ENCODE measurements around the gene ERC2.
"Not testable (repeated sequence)": the region's sequence is repeated elsewhere in the genome, so short reads cannot be mapped to it uniquely, and the experiment has no call there.

ERC2 gene

DNA sequence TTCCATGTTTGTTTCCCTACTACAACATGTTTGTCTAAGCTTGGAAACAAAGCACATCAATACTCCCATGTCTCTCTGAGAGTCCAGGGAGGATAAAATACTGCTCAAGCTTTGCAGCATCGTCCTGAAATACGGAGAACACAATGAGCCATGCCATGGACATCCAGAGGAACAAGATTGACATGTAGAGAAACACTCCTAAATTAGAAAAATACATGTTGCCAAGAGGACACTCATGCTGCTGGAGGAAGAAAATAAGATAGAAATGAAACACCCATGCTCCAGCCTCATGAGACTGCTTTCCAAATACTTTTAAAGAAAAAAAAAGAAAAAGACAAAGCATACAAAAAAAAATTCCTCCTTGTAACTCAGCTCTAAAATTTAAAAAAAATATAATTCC lies 387.0 kb downstream of the ERC2 start:
- DNase-seq (ENCODE audit: low spot score) (no peak), FAIRE-seq (no peak)

- DNase-seq (ENCODE audit: low spot score) (no peak), FAIRE-seq (no peak)
Measured at GRCh38 chr3:56076746-56077145, 391.5 kb downstream of the ERC2 start.

- FAIRE-seq (no peak), DNase-seq (ENCODE audit: low spot score) (no peak)
Measured at GRCh38 chr3:56075089-56075488, 393.2 kb downstream of the ERC2 start.

DNA sequence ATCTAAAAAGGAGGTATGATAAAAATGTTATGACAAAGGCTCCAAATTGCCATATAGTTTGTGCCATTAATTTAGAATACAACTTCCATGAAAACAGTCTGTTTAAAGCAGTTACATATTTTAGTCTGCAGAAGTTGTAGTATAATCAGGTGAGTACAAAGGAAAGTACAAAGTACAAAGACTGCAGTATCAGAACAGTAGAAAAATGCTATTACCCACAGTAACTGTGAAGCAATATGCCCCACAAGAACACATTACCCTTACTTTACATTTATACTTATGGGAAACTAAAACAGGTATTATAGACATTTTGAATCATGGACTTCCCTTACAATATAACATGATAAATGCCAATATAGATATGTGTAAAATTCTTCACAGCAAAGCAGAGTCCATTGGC lies 398.5 kb downstream of the ERC2 start:
- FAIRE-seq (no peak), DNase-seq (ENCODE audit: low spot score) (no peak)

DNA sequence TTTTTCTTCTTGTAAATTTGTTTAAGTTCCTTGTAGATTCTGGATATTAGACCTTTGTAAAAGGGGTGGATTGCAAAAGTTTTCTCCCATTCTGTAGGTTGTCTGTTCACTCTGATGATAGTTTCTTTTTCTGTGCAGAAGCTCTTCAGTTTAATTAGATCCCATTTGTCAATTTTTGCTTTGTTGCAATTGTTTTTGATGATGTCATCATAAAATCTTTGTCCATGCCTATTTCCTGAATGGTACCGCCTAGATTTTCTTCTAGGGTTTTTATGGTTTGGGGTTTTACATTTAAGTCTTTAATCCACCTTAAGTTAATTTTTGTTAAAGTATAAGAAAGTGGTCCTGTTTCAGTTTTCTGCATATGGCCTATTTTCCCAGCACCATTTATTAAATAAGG lies 401.9 kb downstream of the ERC2 start:
- FAIRE-seq; DNase-seq (ENCODE audit: low spot score): not testable (repeated sequence)

GRCh38 chr3:56064684-56065083 lies 403.6 kb downstream of the ERC2 start:
- no peak for DNase-seq (ENCODE audit: low spot score)
- FAIRE-seq: no peak

GRCh38 chr3:56061279-56061626 lies 407.0 kb downstream of the ERC2 start:
- no peak for FAIRE-seq
- DNase-seq (ENCODE audit: low spot score): no peak

DNA sequence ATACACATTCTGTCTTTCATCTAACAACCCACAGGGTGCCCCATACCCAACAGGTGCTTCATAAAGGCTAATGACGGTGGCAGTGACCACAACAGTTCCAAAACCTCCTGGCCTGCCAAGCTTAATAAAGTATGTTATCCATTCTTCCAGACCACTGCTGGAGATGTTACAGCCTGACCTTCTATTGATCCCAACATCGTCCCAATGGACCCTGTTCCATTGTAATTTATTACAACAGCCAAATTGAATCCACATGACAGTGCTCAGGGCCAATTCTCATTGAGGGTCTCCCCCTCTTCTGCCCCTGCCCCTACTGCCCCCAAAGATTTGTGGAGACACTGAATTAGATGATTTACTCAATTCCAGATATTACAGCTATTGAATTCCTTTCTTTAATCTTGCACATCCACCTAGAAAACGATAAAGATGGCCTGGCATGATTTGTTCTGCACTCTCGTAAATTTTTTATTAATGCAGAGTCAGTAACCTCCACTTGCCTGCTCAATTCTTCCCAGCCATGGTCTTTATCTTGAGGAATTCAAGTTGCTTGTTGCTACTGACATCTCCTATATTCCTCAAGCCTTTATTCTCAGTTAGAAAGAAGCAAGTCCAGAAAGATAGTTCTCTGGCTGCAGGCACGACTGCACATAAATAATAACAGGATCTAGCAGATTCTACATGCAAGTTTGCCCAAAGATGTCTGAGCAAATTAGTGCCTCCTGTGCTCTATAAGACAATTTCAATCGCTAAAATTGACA lies 407.6 kb downstream of the ERC2 start:
- FAIRE-seq (no peak), DNase-seq (ENCODE audit: low spot score) (no peak)

GRCh38 chr3:56059731-56060130 lies 408.5 kb downstream of the ERC2 start:
- FAIRE-seq (no peak), DNase-seq (ENCODE audit: low spot score) (no peak)

DNA sequence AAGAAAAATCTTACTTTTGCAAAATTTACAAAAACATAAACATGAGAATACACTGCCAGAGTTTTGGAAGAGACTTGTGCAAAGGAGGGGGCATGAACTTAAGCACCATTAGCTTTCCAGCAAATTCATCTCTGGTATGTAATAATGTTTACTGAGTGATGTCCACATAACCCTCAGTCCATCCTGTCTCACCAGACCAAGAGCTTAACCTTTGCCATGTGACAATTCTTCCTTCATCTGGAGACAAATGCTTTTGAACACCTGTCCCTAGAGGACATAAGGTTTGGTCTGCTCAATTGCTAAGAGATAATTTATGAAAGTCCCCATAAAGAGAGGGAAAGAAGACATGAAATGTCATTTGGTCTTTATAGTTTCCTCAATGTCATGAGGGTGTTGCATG lies 412.3 kb downstream of the ERC2 start:
- DNase-seq (ENCODE audit: low spot score) (no peak), FAIRE-seq (no peak)

GRCh38 chr3:56055546-56055945 lies 412.7 kb downstream of the ERC2 start:
- FAIRE-seq (no peak), DNase-seq (ENCODE audit: low spot score) (no peak)

DNA sequence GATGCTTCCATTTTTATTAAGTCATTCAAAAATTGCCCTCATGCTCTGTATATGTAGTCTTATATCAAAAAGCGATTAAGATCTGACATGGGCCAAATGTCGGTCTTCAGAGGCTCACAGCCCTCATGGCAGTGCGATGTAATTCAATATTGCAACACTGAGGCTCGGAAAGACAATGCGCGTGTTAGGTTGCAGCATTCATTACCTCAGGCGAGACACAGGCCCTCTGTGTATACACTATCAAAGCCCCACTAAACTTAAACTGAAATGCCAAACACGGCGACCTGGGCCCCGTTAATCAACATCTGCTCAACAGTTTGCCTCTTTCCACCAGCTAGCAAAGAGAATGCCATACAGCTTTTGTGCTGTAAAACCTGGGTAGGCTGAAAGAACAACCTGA lies 413.4 kb downstream of the ERC2 start:
- FAIRE-seq: no peak
- no peak for DNase-seq (ENCODE audit: low spot score)

DNA sequence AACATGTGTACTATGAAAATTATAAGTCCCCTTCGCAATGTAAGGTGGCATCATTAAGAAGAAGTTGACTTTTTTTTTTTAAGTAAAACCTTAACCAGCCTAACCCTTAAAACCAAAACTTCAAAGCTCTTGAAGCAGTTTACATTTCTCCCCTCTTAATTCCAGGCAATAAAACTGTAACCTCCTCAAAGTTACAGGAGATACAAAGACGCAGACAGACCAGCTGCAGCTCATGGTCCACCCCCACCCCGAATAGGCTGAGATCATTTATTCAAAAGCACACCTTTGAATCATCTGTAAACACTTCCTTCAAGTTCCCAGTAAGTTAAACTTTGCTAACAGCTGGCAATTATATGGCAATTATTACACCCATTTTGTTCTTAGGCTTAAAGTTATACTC lies 414.5 kb downstream of the ERC2 start:
- FAIRE-seq (no peak), DNase-seq (ENCODE audit: low spot score) (no peak)

DNA sequence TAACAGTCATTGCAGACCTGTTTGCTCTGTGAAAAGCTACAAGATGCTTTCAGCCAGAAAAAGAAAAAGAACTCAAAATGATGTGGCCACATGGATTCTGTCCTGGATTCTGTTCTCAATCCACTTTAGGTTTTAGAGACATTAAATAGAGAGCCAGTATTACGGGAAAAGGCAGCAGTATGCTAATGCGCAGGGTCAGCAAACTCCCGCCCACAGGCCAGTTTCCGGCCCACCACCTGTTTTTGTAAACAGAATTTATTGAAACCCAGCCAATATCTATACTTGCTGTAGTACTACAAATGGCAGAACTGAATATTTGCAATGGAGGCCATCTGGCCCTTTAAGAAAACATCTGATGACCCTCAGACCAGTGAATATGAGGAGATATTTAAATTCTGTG lies 416.1 kb downstream of the ERC2 start:
- no peak for DNase-seq (ENCODE audit: low spot score)
- no peak for FAIRE-seq

DNA sequence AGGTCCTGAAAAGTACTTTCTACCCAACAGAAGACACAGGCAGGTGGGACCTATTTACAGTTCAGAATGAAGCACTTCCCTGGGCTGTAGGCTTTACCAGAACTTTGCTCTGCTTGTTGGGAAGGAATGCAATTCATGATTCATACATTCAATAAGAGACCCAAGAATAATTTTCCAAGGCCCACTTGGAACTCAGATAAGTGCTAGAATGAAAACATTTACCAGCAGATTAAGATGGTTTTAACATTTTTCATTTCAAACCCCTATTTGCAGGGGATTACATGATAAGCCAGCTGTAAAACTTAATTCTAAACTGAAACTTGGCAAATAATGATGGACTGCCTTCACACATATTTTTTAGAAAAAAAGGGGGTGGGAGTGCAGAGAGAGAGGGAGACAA lies 417.2 kb downstream of the ERC2 start:
- FAIRE-seq: no peak
- no peak for DNase-seq (ENCODE audit: low spot score)

- no peak for FAIRE-seq
- no peak for DNase-seq (ENCODE audit: low spot score)
Measured at GRCh38 chr3:56048946-56049345, 419.3 kb downstream of the ERC2 start.

DNA sequence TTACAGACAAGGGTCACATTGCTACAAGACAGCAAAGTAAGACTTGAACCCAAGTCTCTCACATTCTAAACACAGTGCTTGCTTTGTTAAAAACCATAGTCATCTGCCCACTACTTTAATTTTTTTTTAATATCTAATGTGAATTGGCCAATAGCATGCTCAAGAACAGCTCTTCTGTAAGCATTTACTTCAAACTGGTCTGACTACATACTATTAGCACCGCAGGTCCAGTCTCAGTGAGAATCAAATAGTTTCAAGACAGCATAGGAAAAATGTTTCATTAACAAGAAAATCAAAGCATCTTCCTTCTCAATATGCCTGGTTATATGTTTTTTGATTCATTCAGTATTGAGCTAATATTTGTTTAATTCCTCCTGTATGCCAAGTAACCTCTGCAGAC lies 419.9 kb downstream of the ERC2 start:
- FAIRE-seq: no peak
- DNase-seq (ENCODE audit: low spot score): no peak

DNA sequence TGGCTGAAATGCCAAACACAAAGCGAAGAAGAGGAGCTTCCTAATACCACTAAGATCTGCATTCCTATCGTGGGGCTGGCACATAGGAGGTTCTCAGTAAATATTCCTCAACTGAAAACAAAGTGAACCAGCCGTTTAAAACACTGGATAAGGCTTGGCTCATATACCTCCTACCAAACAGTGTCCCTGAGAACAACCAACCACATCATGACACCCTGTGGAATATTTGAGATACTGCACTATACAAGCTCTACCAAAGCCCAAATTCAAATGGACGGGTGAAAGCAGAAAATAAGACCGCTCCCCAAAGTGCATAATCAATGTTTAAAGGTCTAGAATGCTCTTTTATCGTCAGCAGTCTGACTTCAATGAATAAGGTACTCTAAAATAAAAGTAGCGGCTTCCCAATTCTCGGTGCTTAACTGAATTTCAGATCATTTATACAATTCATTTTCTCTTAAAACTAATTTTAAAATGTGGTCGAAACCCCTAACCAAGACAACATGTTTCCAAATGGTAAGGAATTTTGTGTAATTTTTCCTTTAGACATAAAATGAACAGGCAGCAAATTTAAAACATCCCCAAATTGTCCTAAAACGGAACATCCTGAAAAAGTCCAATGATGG lies 425.8 kb downstream of the ERC2 start:
- no peak for FAIRE-seq
- no peak for DNase-seq (ENCODE audit: low spot score)

- DNase-seq (ENCODE audit: low spot score): no peak
- FAIRE-seq: no peak
Measured at GRCh38 chr3:56025326-56025725, 442.9 kb downstream of the ERC2 start.

GRCh38 chr3:56023546-56023945 lies 444.7 kb downstream of the ERC2 start:
- no peak for DNase-seq (ENCODE audit: low spot score)
- no peak for FAIRE-seq

- DNase-seq (ENCODE audit: low spot score) (no peak), FAIRE-seq (no peak)
Measured at GRCh38 chr3:56022619-56023018, 445.6 kb downstream of the ERC2 start.

DNA sequence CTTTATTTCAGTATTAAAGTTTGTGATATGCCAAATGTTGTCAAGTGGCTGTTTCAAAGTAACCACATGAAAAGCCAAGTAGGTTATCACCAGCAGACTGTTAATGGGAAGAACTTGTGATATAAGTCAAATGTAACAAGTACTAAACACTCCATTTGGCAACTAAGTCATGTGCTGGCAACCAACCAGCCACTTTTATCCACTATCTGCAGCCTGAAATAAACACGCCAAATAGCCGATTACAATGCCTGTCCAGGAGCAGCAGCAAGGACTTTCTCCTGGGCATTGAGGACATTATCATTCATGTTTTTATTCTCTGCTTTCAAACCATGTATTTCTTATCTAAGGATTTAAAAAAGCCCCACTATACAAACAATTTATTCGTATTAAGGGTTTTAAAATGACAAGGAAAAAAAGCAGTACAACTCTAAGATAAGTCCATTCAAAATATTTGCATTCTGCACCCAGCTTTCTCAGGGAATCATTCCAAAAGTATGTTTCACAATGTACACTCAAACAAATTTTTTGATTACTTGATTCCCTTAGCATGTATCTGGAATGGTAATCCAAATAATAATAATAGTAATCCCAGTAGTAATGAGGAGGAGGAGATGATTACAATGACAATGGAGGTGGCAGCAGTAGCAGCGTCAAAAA lies 448.6 kb downstream of the ERC2 start:
- no peak for FAIRE-seq

GRCh38 chr3:56015374-56015773 lies 452.9 kb downstream of the ERC2 start:
- DNase-seq (ENCODE audit: low spot score); FAIRE-seq: not testable (repeated sequence)

More for the DNA sequence above, 448.6 kb downstream of the ERC2 start:
- DNase-seq (ENCODE audit: low spot score): no peak

Measured in RCC 7860 (cell line).